Activated T-helper 1 cell treated with anti-CD3 and anti-CD28 coated beads, Interleukin-2, amount 50 U/mL, for 16 hours (primary cell): ENCODE measurements around the gene FBXL17.
"Not testable (repeated sequence)": the region's sequence is repeated elsewhere in the genome, so short reads cannot be mapped to it uniquely, and the experiment has no call there.

Source experiments
- DNase-seq, 2 donors: peaks; one replicate each; pipeline ENCODE4 v3.0.0-alpha.2; 2020; ENCODE audit warnings: low read depth in 1 of 2, low spot score in 1 of 2

The FBXL17 gene

DNA sequence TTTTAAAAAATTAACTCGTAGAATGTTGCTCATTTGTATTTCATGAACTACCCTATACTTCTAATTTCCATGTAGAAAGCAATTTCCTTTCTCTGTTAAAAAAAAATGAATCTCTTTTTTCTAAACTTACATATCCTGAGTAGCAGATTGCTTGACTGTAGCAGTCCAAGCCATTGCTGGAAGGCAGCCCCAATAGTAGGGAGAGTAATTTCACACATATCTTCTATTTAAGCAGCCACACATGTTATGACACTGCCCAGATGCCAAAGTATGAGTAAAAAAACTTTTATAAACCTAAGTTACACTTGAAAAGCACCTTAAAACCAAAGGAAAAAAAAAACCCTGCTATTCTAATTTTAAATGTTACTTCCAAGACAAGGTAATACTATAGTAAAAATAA is 69.6 kb downstream of the FBXL17 start:
- no peak for DNase-seq

DNA sequence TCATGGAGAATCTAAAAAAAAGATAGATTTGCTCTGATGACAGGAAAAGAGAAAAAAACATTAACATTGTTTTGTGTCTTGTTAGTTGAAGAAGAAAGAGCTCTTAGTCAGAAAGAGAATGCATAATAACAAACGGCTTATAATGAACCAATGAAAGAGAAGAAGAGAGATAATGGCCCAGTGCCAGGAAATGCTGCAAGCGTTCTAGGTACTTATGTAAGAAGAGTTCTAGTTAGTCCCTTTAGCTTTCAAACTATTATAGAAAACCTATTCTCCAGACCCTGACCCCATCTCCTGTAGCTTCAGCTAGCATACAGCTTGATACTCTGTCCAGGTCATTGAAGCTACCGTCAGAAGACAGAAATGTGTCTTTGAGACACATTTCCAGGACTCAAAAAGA is 70.2 kb downstream of the FBXL17 start:
- DNase-seq, result no peak

- DNase-seq, result no peak
Measured at GRCh38 chr5:108303611-108304010, 78.3 kb downstream of the FBXL17 start.

- DNase-seq, result no peak
Measured at GRCh38 chr5:108303086-108303485, 78.8 kb downstream of the FBXL17 start.

- no peak for DNase-seq
Measured at GRCh38 chr5:108297042-108297601, 84.8 kb downstream of the FBXL17 start.

- no peak for DNase-seq
Measured at GRCh38 chr5:108295578-108296368, 86.1 kb downstream of the FBXL17 start.

DNA sequence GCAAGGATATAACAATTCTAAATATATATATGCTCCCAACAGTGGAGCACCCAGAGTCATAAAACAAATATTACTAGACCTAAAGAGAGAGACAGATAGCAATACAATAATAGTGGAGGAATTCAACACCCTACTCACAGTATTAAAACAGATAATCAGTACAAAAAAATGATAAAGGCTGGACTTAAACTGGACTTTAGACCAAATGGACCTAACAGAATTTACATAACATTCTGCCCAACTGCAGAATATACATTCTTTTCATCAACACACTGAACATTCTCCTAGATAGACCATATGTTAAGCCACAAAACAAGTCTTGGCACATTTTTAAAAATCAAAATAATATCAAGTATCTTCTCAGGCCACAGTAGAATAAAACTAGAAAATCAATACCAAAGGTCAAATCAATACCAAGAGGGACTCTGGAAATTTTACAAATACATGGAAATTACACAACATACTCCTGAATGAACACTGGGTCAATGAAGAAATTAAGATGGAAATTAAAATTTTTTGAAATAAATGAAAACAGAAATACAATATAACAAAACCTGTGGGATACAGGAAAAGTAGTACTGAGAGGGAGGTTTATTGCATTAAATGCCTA is 100.8 kb downstream of the FBXL17 start:
- DNase-seq, result no peak

DNA sequence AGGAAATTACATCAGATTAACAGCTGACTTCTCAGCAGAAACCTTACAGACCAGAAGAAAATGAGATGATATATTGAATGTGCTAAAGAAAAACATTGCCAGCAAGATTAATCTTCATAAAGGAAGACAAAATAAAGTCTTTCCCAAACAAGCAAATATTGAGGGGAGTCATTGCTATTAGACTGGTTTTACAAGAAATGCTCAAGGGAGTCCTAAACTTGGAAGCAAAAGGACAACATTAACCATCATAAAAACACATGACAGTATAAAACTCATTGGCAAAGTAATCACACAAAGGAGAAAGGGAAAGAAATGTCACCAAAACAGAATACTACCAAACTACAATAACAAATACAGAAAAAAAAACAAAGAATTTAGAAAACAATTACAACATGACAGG is 101.7 kb downstream of the FBXL17 start:
- DNase-seq, result no peak

- no peak for DNase-seq
Measured at GRCh38 chr5:108278285-108279240, 103.3 kb downstream of the FBXL17 start.

GRCh38 chr5:108276187-108277050 is 105.5 kb downstream of the FBXL17 start:
- no peak for DNase-seq

GRCh38 chr5:108274080-108274479 is 107.8 kb downstream of the FBXL17 start:
- DNase-seq, result not testable (repeated sequence)

- DNase-seq, result no peak
Measured at GRCh38 chr5:108271127-108271526, 110.8 kb downstream of the FBXL17 start.

- no peak for DNase-seq
Measured at GRCh38 chr5:108266242-108266641, 115.7 kb downstream of the FBXL17 start.

DNA sequence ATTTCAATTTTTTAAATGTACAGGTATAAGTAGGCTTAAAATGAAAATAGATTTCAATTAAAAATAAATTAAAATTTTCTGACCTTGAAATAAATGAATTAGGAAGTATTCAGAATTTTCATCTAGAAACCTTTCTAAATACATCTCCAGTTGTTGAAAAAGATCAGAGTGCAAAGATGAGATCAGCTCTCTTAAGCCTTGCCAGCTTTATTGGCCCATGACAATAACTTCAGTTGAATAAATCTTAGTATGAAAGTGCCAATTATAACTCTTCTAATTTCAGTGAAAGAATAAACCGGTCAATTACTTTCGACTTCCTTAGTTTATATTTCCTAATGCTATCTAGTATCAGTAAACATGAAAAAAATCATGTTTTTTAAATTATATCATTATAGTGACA is 117.4 kb downstream of the FBXL17 start:
- DNase-seq, result no peak

GRCh38 chr5:108263338-108263737 is 118.6 kb downstream of the FBXL17 start:
- no peak for DNase-seq

DNA sequence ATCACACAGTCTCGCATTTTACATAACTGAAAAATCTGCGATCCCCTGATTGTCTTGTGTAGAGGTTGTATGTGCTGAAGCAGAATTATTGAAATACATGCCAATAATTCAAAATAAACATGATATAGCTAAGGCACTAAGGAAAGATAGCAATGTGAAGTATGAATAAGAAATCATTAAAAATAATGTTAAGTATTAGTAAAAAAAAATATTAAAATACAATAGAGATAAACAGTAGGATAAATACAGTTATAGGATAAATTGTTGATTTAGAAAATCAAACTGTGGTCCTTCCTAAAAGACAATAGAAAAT is 121.1 kb downstream of the FBXL17 start:
- no peak for DNase-seq

GRCh38 chr5:108260117-108260857 is 121.6 kb downstream of the FBXL17 start:
- DNase-seq, result peak; percentile 23 to 29

DNA sequence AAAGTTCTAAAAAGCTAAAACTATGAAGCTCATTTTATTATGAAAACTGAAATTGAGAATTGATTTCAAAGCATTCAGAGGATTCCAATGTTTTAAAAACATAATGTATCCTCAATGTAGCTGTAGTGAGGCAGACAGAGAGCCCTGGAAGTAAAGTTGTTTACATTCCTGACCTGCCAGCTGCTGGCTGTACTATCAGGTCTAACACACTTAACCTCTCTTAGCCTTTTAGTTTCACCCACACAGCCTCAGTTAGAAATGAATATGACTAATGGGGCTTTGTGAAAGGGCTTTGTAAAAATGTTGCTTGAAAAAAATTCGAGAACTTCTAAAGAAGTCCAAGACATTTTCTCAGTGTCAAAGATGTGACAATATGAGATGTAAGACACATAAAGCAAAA is 122.6 kb downstream of the FBXL17 start:
- DNase-seq, result no peak

DNA sequence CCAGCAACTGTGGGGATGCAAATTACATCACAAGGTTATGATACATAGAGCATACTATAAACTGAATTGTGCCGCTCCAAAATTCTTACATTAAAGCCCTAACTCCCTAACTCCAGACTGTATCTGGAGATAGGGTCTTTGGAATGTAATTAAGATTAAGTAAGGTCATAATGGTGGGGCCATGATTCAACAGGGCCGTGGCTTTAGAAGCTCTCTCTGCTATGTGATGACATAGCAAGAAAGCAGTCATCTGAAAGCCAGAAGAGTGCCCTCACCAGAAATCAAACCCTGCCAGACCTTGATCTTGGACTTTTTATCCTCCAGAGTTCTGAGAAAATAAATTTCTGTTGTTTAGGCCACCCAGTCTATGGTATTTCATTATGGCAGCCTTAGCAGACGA is 123.9 kb downstream of the FBXL17 start:
- no peak for DNase-seq

- no peak for DNase-seq
Measured at GRCh38 chr5:108255468-108255867, 126.4 kb downstream of the FBXL17 start.
